HCT116 (cell line): ENCODE measurements around the gene PEX10. TPM values are rescaled to one million over a fixed set of nuclear protein-coding genes. Genes with fewer than 3 reads are reported as not detected.

Experiments used
- ATAC-seq: fragments of 200-7000 bp; cut with Tn5 transposase; 2 replicates; pipeline ENCODE4 v1.9.1; 2020; ENCODE audit warnings: mild to moderate bottlenecking, moderate library complexity
- BruUV-seq: library from RNA; stranded (reverse); fragments of 400-500 nt; replicated peaks from 2 replicates; lab custom pipeline; 2021; lab: Mats Ljungman, UMichigan
- CTCF ChIA-PET: fragments of 300-600 bp; sonication (Branson Sonifier 250); formaldehyde crosslinking; loops from one replicate; lab custom pipeline; 2021; ENCODE audit warnings: antibody characterized with exemption; lab: Charles Lee
- POLR2A ChIA-PET: fragments of 300-600, 350-600 bp; sonication (Branson Sonifier 250); formaldehyde crosslinking; loops from one replicate; lab custom pipeline; 2021; ENCODE audit warnings: antibody characterized with exemption; lab: Charles Lee
- RAD21 ChIA-PET, 2 experiments: fragments of 300-600 bp; sonication (Branson Sonifier 250); formaldehyde crosslinking; loops; one replicate each; lab custom pipeline; 2023; ENCODE audit warnings: low total read pairs in 2 of 2; ENCODE audit not compliant: uncharacterized antibody in 2 of 2, unreplicated experiment in 2 of 2, low non-redundant PET in 1 of 2; lab: Charles Lee
- DNase-seq: peaks from one replicate; pipeline ENCODE4 v3.0.0-alpha.2; 2010; ENCODE audit warnings: low read depth, low spot score
- H2AFZ ChIP-seq: fragments of 200-600 bp; shearing (Covaris generic), sonication (generic); 2 replicates; pipeline ENCODE4 v1.6.1; 2017; ENCODE audit warnings: low read depth, mixed run types, mixed read lengths, antibody characterized with exemption, low read length; ENCODE audit not compliant: poor library complexity, severe bottlenecking
- H3K27ac ChIP-seq: 2 replicates; pipeline ENCODE4 v1.5.1; 2012; ENCODE audit warnings: low read depth, low read length
- H3K27me3 ChIP-seq: fragments of 200-600 bp; sonication (generic); 2 replicates; pipeline ENCODE4 v1.6.1; 2016; ENCODE audit warnings: mixed run types, low read length, mixed read lengths; ENCODE audit not compliant: insufficient read depth
- H3K36me3 ChIP-seq, 2 experiments: fragments of 200-500 bp in 1 of 2; fragments of 200-600 bp in 1 of 2; sonication (Bioruptor generic) in 1 of 2; sonication (generic) in 1 of 2; 2 replicates each; pipeline versions ENCODE4 v1.5.1 to v1.6.1; 2014 to 2016; ENCODE audit warnings: low read length in 2 of 2, inconsistent platforms in 1 of 2, mixed read lengths in 1 of 2, mixed run types in 1 of 2; ENCODE audit not compliant: insufficient read depth in 2 of 2, control insufficient read depth in 1 of 2
- H3K4me1 ChIP-seq, 2 experiments: fragments of 200-600 bp in 1 of 2; sonication (generic) in 1 of 2; 2 replicates each; pipeline versions ENCODE4 v1.5.1 to v1.6.1; 2012 to 2017; ENCODE audit warnings: low read length in 2 of 2, inconsistent platforms in 1 of 2, mild to moderate bottlenecking in 1 of 2, mixed read lengths in 1 of 2, mixed run types in 1 of 2, moderate library complexity in 1 of 2; ENCODE audit not compliant: insufficient read depth in 2 of 2, control insufficient read depth in 1 of 2
- H3K4me2 ChIP-seq: fragments of 200-600 bp; sonication (generic); 2 replicates; pipeline ENCODE4 v1.6.1; 2017; ENCODE audit warnings: mixed run types, low read length, mixed read lengths
- H3K4me3 ChIP-seq, 2 experiments: fragments of 200-600 bp in 1 of 2; sonication (generic) in 1 of 2; replicated peaks in 1 of 2; 2 replicates each; pipeline ENCODE4 v1.5.1; 2011 to 2016; ENCODE audit warnings: low read length in 2 of 2, control low read depth in 1 of 2, low read depth in 1 of 2, mild to moderate bottlenecking in 1 of 2, mixed read lengths in 1 of 2, mixed run types in 1 of 2
- H3K79me2 ChIP-seq: fragments of 200-600 bp; sonication (generic); 2 replicates; pipeline ENCODE4 v1.6.1; 2017; ENCODE audit warnings: mild to moderate bottlenecking, mixed run types, low read length, moderate library complexity, mixed read lengths; ENCODE audit not compliant: insufficient read depth
- H3K9ac ChIP-seq: fragments of 200-600 bp; sonication (generic); 2 replicates; pipeline ENCODE4 v1.6.1; 2016; ENCODE audit warnings: low read length, mixed read lengths
- H3K9me2 ChIP-seq: fragments of 200-600 bp; sonication (generic), shearing (Covaris generic); 2 replicates; pipeline ENCODE4 v1.6.1; 2017; ENCODE audit warnings: mixed run types, mild to moderate bottlenecking, moderate library complexity; ENCODE audit not compliant: insufficient read depth
- H3K9me3 ChIP-seq, 2 experiments: fragments of 200-500 bp in 1 of 2; fragments of 200-600 bp in 1 of 2; sonication (Bioruptor generic) in 1 of 2; sonication (generic) in 1 of 2; 2 replicates each; pipeline ENCODE4 v1.6.1; 2014 to 2017; ENCODE audit warnings: low read length in 2 of 2, mixed read lengths in 2 of 2, inconsistent platforms in 1 of 2, low read depth in 1 of 2, mild to moderate bottlenecking in 1 of 2, mixed run types in 1 of 2, moderate library complexity in 1 of 2; ENCODE audit not compliant: control insufficient read depth in 1 of 2, insufficient read depth in 1 of 2
- H4K20me1 ChIP-seq: fragments of 200-600 bp; sonication (generic), shearing (Covaris generic); 2 replicates; pipeline ENCODE4 v1.6.1; 2017; ENCODE audit warnings: mixed run types, mild to moderate bottlenecking, moderate library complexity; ENCODE audit not compliant: insufficient read depth
- CBX3 ChIP-seq: IDR thresholded peaks from 2 replicates; pipeline ENCODE4 v1.6.1; 2012; ENCODE audit warnings: low read depth
- JUND ChIP-seq: IDR thresholded peaks from 2 replicates; pipeline ENCODE4 v1.6.1; 2012
- REST ChIP-seq: IDR thresholded peaks from 2 replicates; pipeline ENCODE4 v1.6.1; 2012; ENCODE audit warnings: low read depth
- SIN3A ChIP-seq: IDR thresholded peaks from 2 replicates; pipeline ENCODE4 v1.6.1; 2012; ENCODE audit warnings: low read depth
- intact Hi-C: fragments of 100-400 bp; cut with micrococcal nuclease; formaldehyde crosslinking; loops from 2 replicates; pipeline ENCODE4 v1.10.0; 2022
- total RNA-seq: library from RNA; stranded (reverse); gene quantifications from one replicate; pipeline ENCODE4 v1.2.1, GENCODE V29; 2021; ENCODE audit not compliant: unreplicated experiment

Gene PEX10
- total RNA-seq, 1 experiment from 2014 or later: 27.9 TPM

- no peak for TF ChIP-seq REST
- no peak for TF ChIP-seq JUND
Observed at GRCh38 chr1:2374252-2375155, 37.9 kb downstream of the PEX10 start (continued).

GRCh38 chr1:2373551-2374251, 38.7 kb downstream of the PEX10 start:
- H3K4me1 ChIP-seq: peaks cover 0 to 7% of the 10 kb centered on the region in 2 experiments; a peak in 1 of 4 replicates
- no peak overlapping the region for H2AFZ ChIP-seq
- ChIA-PET POLR2A (no interaction called here), RAD21 (no interaction called here), CTCF (no interaction called here)
- no peak overlapping the region for H3K27ac ChIP-seq
- no peak for ATAC-seq
- TF ChIP-seq CBX3: no peak
- TF ChIP-seq JUND: no peak
- no peak for TF ChIP-seq SIN3A
- TF ChIP-seq REST: no peak
- H3K27me3 ChIP-seq: no peaks in the 10 kb centered on the region
- intact Hi-C loops: no loop called here
- DNase-seq: no peak
- H3K9me2 ChIP-seq: no peaks in the 10 kb centered on the region
- no peak overlapping the region for H3K4me2 ChIP-seq
- no peak overlapping the region for H3K4me3 ChIP-seq
- no peaks in the 10 kb centered on the region for H3K79me2 ChIP-seq
- H3K9ac ChIP-seq: no peak overlapping the region
- no peaks in the 10 kb centered on the region for H3K36me3 ChIP-seq
- H4K20me1 ChIP-seq: no peaks in the 10 kb centered on the region
- H3K9me3 ChIP-seq: no peaks in the 10 kb centered on the region
- no TSS peak for BruUV-seq
